ENCODE results near the gene ZXDC.

ZXDC gene

GRCh38 chr3:126454437-126455198 is 21.1 kb downstream of the ZXDC start:
- no peak for DNase-seq (ENCODE audit: low read depth, low spot score)

GRCh38 chr3:126454025-126454424 is 21.7 kb downstream of the ZXDC start:
- DNase-seq (ENCODE audit: low read depth, low spot score): no peak

GRCh38 chr3:126452213-126452612 is 23.5 kb downstream of the ZXDC start:
- no peak for DNase-seq (ENCODE audit: low read depth, low spot score)

- no peak for DNase-seq (ENCODE audit: low read depth, low spot score)
Observed at GRCh38 chr3:126451511-126451910, 24.2 kb downstream of the ZXDC start.

GRCh38 chr3:126450744-126451143 is 24.9 kb downstream of the ZXDC start:
- no peak for DNase-seq (ENCODE audit: low read depth, low spot score)

- DNase-seq (ENCODE audit: low read depth, low spot score): no peak
Observed at GRCh38 chr3:126450219-126450618, 25.5 kb downstream of the ZXDC start.

- no peak for DNase-seq (ENCODE audit: low read depth, low spot score)
Observed at GRCh38 chr3:126449621-126450051, 26.1 kb downstream of the ZXDC start.

- DNase-seq (ENCODE audit: low read depth, low spot score): no peak
Observed at GRCh38 chr3:126448893-126449180, 26.9 kb downstream of the ZXDC start.

GRCh38 chr3:126448136-126448892 is 27.4 kb downstream of the ZXDC start:
- no peak for DNase-seq (ENCODE audit: low read depth, low spot score)

- DNase-seq (ENCODE audit: low read depth, low spot score): no peak
Observed at GRCh38 chr3:126447456-126448106, 28.1 kb downstream of the ZXDC start.

GRCh38 chr3:126446791-126447190 is 28.9 kb downstream of the ZXDC start:
- DNase-seq (ENCODE audit: low read depth, low spot score): no peak

GRCh38 chr3:126446301-126446700 is 29.4 kb downstream of the ZXDC start:
- no peak for DNase-seq (ENCODE audit: low read depth, low spot score)

GRCh38 chr3:126445506-126445905 is 30.2 kb downstream of the ZXDC start:
- DNase-seq (ENCODE audit: low read depth, low spot score): no peak

GRCh38 chr3:126442856-126443242 is 32.8 kb downstream of the ZXDC start:
- DNase-seq (ENCODE audit: low read depth, low spot score): no peak

- DNase-seq (ENCODE audit: low read depth, low spot score): no peak
Observed at GRCh38 chr3:126442094-126442855, 33.4 kb downstream of the ZXDC start.

GRCh38 chr3:126441256-126441880 is 34.3 kb downstream of the ZXDC start:
- DNase-seq (ENCODE audit: low read depth, low spot score): no peak

- DNase-seq (ENCODE audit: low read depth, low spot score): no peak
Observed at GRCh38 chr3:126440709-126440995, 35.0 kb downstream of the ZXDC start.

- no peak for DNase-seq (ENCODE audit: low read depth, low spot score)
Observed at GRCh38 chr3:126439968-126440708, 35.6 kb downstream of the ZXDC start.

GRCh38 chr3:126439346-126439967 is 36.2 kb downstream of the ZXDC start:
- no peak for DNase-seq (ENCODE audit: low read depth, low spot score)

- no peak for DNase-seq (ENCODE audit: low read depth, low spot score)
Observed at GRCh38 chr3:126438746-126439145, 36.9 kb downstream of the ZXDC start.

GRCh38 chr3:126438186-126438585 is 37.5 kb downstream of the ZXDC start:
- DNase-seq (ENCODE audit: low read depth, low spot score): no peak
